Activated T-helper 17 cell treated with anti-CD3 and anti-CD28 coated beads, Interleukin-2, amount 50 U/mL, for 72 hours (primary cell): ENCODE data around the gene RMDN2. TPM values are rescaled to one million over a fixed set of nuclear protein-coding genes. Genes with fewer than 3 reads are reported as not detected.

Experiments used
- ATAC-seq: fragments of 150-1000 bp; cut with Tn5 transposase; replicated peaks from 2 replicates; pipeline ENCODE4 v1.10.0; 2021; ENCODE audit warnings: mild to moderate bottlenecking, moderate library complexity
- H3K27ac Mint-ChIP-seq: one replicate; pipeline ENCODE4 v1.8.0; 2022; ENCODE audit warnings: mixed read lengths
- H3K27me3 Mint-ChIP-seq: one replicate; pipeline ENCODE4 v1.8.0; 2022; ENCODE audit warnings: mixed read lengths
- H3K36me3 Mint-ChIP-seq: one replicate; pipeline ENCODE4 v1.8.0; 2022; ENCODE audit warnings: low read depth, mild to moderate bottlenecking, mixed read lengths
- H3K4me1 Mint-ChIP-seq: one replicate; pipeline ENCODE4 v1.8.0; 2022; ENCODE audit warnings: mixed read lengths
- H3K4me3 Mint-ChIP-seq: one replicate; pipeline ENCODE4 v1.8.0; 2022; ENCODE audit warnings: mild to moderate bottlenecking, mixed read lengths
- H3K9me3 Mint-ChIP-seq: one replicate; pipeline ENCODE4 v1.8.0; 2022; ENCODE audit warnings: mixed read lengths
- total RNA-seq, 2 donors: library from RNA; stranded (reverse); gene quantifications; one replicate each; pipeline ENCODE4 v1.2.3, GENCODE V29; 2022

The RMDN2 gene
- 1 to 10 TPM; 1.4 to 2.0 TPM for total RNA-seq

DNA sequence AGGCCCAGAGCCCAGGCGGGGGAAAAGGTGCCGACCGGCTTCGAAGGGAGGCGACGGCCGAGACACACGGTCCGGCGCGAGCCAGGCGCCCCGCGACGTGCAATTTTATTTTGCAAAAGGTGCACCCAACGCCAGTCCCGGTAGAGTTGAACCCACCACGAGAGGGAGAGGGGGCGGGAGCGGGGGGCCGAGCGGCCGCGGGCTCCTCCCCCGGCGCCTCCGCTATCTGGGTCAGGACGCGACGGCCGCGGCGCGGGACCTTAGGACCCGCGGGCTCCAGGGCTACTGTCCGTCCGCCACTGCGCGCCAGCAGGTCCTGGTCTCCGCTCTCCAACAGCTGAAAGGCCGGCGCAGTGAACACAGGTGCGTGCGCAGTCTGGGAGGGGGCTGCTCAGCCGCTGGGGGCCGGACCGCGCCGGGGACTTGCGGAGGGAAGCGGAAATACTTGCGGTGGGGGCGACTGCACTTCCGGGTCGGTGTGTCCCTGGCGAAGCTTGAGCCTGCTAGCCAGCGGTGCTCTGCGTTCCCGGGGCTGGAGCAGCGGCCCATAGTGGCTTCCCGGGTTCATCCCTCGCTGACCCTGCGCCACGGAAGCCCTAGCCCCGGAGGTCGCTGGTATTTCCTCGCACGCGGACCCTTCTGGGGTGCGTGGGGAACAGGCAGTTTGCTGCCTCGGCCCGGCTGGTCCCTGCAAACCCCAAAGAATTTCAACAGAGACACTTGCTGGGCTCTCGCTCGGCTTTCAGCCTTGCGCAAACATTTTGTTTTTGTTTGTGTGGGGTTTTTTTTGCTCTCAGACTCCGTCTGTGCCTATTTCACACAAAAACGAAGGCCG, at the start of gene RMDN2:
Gene RMDN2 (plus strand): TSS at position 225 of the 835 bp plus-strand sequence. CDS start 3,991 bp downstream, outside the sequence.
- Mint-ChIP-seq H3K9me3 (no peaks in the 10 kb centered on the region), H3K36me3 (no peaks in the 10 kb centered on the region), H3K4me1 (no peaks in the 10 kb centered on the region), H3K27me3 (peaks cover 3% of the 10 kb centered on the region), H3K27ac (peak within 1 kb of the TSS; percentile 93), H3K4me3 (peak within 1 kb of the TSS; percentile 93)
- ATAC-seq: peak; percentile 94

- ATAC-seq: no peak
- peaks cover 18% of the 10 kb centered on the region for H3K4me1 Mint-ChIP-seq
- no peaks in the 10 kb centered on the region for H3K9me3 Mint-ChIP-seq
- H3K4me3 Mint-ChIP-seq: no peak overlapping the region
- H3K27ac Mint-ChIP-seq: no peak overlapping the region
- peaks cover 9% of the 10 kb centered on the region for H3K27me3 Mint-ChIP-seq
- H3K36me3 Mint-ChIP-seq: no peaks in the 10 kb centered on the region
Observed at GRCh38 chr2:37875403-37875906, 49.6 kb upstream of the RMDN2 start.

GRCh38 chr2:37876227-37876626, 48.9 kb upstream of the RMDN2 start:
- Mint-ChIP-seq H3K9me3 (no peaks in the 10 kb centered on the region), H3K27me3 (peaks cover 14% of the 10 kb centered on the region), H3K4me1 (peaks cover 18% of the 10 kb centered on the region), H3K4me3 (no peak overlapping the region), H3K36me3 (no peaks in the 10 kb centered on the region), H3K27ac (no peak overlapping the region)
- no peak for ATAC-seq

GRCh38 chr2:37877457-37878315, 47.4 kb upstream of the RMDN2 start:
- Mint-ChIP-seq H3K9me3 (no peaks in the 10 kb centered on the region), H3K36me3 (no peaks in the 10 kb centered on the region), H3K4me3 (no peak overlapping the region), H3K27me3 (peaks cover 16% of the 10 kb centered on the region), H3K4me1 (peaks cover 8% of the 10 kb centered on the region), H3K27ac (no peak overlapping the region)
- peak; percentile 79 for ATAC-seq

DNA sequence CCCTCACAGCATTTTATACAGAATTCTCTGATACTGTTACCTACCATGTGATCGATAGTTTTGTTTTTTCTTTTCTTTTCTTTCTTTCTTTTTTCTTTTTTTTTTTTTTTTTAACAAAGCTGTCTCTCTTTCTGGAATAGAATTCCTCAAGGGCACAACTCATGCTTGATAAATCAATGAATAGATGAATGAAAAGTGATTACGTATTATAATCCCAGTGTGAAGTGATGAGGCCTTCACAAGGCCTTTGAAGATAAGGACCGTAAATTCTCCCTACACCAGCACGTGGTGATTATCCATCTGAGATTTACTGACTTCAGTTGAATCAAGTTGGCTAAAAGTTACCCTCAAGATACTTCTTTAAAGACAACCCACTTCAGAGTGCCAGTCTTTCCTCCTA, 46.6 kb upstream of the RMDN2 start:
- Mint-ChIP-seq H3K27ac (no peak overlapping the region), H3K36me3 (no peaks in the 10 kb centered on the region), H3K4me3 (no peak overlapping the region), H3K27me3 (peaks cover 21% of the 10 kb centered on the region), H3K9me3 (no peaks in the 10 kb centered on the region), H3K4me1 (no peaks in the 10 kb centered on the region)
- ATAC-seq: no peak

DNA sequence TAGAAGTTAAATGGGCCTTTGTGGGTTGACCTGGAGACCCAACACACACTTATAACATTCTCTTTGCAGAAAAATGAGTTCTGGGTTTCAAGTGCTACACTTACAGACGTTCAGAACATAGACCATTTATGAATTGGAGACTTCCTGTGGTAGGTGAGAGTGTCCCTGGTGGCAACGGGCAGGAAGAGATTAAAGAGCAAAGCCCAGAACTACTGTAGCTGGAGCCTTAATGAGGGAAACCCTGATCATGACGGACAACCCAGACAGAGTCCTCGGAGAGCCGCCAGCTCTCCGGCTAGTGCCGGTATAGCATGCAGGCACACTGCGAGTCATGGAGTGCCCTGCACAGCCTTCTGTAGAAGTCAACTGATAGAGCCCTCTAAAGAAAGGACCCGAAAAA, 44.5 kb upstream of the RMDN2 start:
- no peak overlapping the region for H3K27ac Mint-ChIP-seq
- H3K4me3 Mint-ChIP-seq: no peak overlapping the region
- H3K4me1 Mint-ChIP-seq: no peaks in the 10 kb centered on the region
- no peaks in the 10 kb centered on the region for H3K9me3 Mint-ChIP-seq
- H3K36me3 Mint-ChIP-seq: no peaks in the 10 kb centered on the region
- no peak for ATAC-seq
- H3K27me3 Mint-ChIP-seq: peaks cover 17% of the 10 kb centered on the region

GRCh38 chr2:37881397-37881796, 43.7 kb upstream of the RMDN2 start:
- Mint-ChIP-seq H3K4me1 (peaks cover 5% of the 10 kb centered on the region), H3K4me3 (no peak overlapping the region), H3K27ac (no peak overlapping the region), H3K27me3 (peaks cover 24% of the 10 kb centered on the region), H3K9me3 (no peaks in the 10 kb centered on the region), H3K36me3 (no peaks in the 10 kb centered on the region)
- ATAC-seq: no peak

- Mint-ChIP-seq H3K27me3 (peaks cover 24% of the 10 kb centered on the region), H3K36me3 (no peaks in the 10 kb centered on the region), H3K4me1 (peaks cover 5% of the 10 kb centered on the region), H3K27ac (no peak overlapping the region), H3K4me3 (no peak overlapping the region), H3K9me3 (no peaks in the 10 kb centered on the region)
- ATAC-seq: no peak
Observed at GRCh38 chr2:37882036-37882435, 43.1 kb upstream of the RMDN2 start.

DNA sequence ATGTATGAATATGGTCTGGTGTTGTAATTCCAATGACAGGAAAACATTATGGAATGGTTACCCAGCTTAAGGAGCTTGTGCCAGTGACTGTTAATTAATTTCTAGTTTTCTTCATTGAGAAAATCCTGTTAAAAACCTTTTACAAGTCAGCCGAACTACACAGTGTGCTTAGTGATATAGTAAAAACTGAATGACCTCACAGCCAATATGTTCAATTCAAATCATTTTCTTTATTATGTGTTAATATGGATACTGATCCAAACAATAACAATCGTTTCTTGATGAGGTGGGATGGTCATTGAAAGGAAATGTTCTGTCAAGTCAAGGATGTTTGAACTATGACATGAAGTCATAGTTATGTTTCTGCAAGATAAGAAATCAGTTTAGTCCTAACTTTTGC, 41.6 kb upstream of the RMDN2 start:
- H3K4me3 Mint-ChIP-seq: no peak overlapping the region
- no peaks in the 10 kb centered on the region for H3K36me3 Mint-ChIP-seq
- peaks cover 5% of the 10 kb centered on the region for H3K4me1 Mint-ChIP-seq
- no peaks in the 10 kb centered on the region for H3K9me3 Mint-ChIP-seq
- no peak for ATAC-seq
- peaks cover 28% of the 10 kb centered on the region for H3K27me3 Mint-ChIP-seq
- H3K27ac Mint-ChIP-seq: no peak overlapping the region

DNA sequence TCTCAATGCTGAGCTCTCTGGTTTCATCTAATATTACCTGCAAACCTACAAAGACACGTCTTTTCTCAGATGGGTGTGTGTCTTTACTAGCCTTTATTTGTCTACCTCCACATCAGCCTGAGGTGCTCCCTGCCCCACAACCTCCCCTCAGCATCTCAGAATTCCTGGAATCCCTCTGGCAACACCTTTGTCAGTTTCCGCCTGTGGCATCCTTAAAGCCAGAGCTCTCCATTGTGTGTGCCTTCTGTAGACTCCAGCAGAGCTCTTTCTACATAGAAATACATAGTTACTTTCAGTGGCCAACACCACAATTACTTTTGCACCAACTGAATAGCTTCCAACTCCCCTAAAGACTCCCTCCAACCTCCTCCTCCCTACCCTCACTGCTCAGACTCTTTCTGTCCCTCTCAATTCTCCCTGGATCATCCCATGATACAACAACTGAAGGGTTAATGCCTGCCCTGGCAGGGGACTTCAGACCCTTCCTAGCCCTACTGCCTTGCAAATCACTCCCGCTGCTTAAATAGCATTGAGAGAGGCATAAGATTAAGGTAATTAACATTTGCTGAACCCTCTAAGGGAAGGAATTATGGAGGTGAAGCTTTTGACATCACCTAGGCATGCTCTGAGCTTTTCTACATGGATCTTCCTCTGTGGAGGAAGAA, 39.6 kb upstream of the RMDN2 start:
- no peaks in the 10 kb centered on the region for H3K9me3 Mint-ChIP-seq
- H3K27ac Mint-ChIP-seq: no peak overlapping the region
- peaks cover 26% of the 10 kb centered on the region for H3K27me3 Mint-ChIP-seq
- H3K4me3 Mint-ChIP-seq: no peak overlapping the region
- ATAC-seq: no peak
- H3K36me3 Mint-ChIP-seq: no peaks in the 10 kb centered on the region
- peaks cover 5% of the 10 kb centered on the region for H3K4me1 Mint-ChIP-seq

DNA sequence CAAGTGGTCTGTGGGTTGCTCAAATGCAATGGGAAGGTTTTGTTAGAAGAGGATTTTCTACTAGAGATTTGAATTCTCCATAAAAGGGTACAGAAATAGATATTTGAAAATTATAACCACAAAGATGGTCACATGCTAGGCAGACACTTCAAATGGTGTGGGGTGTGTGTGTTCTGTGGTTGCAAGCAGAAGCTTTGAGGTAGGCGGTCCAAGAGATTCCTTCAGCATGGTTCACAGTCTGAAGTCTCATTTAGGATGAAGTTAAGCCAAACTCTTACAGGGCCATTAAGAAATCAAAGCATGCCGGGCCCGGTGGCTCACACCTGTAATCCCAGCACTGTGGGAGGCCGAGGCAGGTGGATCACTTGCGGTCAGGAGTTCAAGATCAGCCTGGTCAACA, 38.3 kb upstream of the RMDN2 start:
- H3K36me3 Mint-ChIP-seq: no peaks in the 10 kb centered on the region
- H3K27ac Mint-ChIP-seq: no peak overlapping the region
- H3K27me3 Mint-ChIP-seq: peaks cover 20% of the 10 kb centered on the region
- H3K4me3 Mint-ChIP-seq: no peak overlapping the region
- no peak for ATAC-seq
- H3K4me1 Mint-ChIP-seq: peaks cover 11% of the 10 kb centered on the region
- no peaks in the 10 kb centered on the region for H3K9me3 Mint-ChIP-seq

DNA sequence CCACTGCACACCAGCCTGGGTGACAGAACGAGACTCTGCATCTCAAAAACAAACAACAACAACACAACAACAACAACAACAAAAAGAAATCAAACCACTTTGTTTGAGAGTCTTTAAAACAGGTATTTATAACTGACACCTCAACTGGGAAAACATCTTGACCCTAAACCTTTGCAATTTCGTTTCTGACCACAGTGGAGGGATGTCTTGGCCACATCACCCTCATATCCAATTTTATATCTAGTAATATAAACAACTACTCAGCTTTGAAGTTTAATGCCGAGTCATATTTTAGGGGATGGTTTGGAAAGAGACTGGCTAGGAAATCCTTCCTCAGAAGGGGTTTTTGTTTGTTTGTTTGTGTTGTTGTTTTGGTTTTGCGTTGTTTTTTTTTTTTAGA, 37.8 kb upstream of the RMDN2 start:
- H3K4me3 Mint-ChIP-seq: no peak overlapping the region

GRCh38 chr2:37890893-37891495, 34.1 kb upstream of the RMDN2 start:
- H3K36me3 Mint-ChIP-seq: no peaks in the 10 kb centered on the region
- no peaks in the 10 kb centered on the region for H3K9me3 Mint-ChIP-seq
- peaks cover 28% of the 10 kb centered on the region for H3K4me1 Mint-ChIP-seq
- no peak overlapping the region for H3K4me3 Mint-ChIP-seq
- H3K27me3 Mint-ChIP-seq: peaks cover 10% of the 10 kb centered on the region
- ATAC-seq: peak; percentile 56
- no peak overlapping the region for H3K27ac Mint-ChIP-seq

More for the DNA sequence above, 37.8 kb upstream of the RMDN2 start:
- Mint-ChIP-seq H3K27ac (no peak overlapping the region), H3K9me3 (no peaks in the 10 kb centered on the region), H3K4me1 (peaks cover 16% of the 10 kb centered on the region), H3K27me3 (peaks cover 20% of the 10 kb centered on the region), H3K36me3 (no peaks in the 10 kb centered on the region)
- no peak for ATAC-seq

DNA sequence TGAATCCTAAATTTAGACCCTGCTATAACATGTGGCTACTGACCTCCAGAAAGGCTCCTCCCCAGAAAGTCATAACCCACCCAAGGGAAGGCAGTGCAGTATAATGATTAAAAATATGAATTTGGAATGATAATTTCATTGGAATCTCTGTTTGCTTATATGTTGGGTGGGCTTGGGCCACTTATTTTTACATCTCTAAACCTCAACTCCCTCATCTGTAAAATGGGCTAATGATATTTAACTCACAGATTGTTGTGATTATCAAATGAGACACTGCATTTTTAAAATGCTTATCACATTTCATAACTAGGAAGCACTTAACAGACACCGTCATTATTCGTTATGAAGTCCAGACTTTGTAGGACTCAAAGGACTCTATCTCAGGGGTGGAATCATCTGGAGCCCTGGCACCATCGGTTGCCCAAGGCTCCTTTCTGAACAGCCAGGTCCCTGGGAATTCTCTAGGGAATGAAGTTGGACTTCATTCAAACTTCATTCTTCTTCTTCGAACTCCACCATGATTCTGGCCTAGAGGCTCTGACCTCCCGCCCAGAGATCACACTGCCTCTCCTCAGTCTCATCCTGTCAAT, 33.1 kb upstream of the RMDN2 start:
- Mint-ChIP-seq H3K27me3 (peaks cover 7% of the 10 kb centered on the region), H3K4me3 (peak overlapping the region; percentile 56), H3K9me3 (no peaks in the 10 kb centered on the region), H3K36me3 (no peaks in the 10 kb centered on the region), H3K27ac (no peak overlapping the region), H3K4me1 (peaks cover 25% of the 10 kb centered on the region)
- no peak for ATAC-seq
